ENCODE results near the gene ITGAX. TPM values are rescaled to one million over a fixed set of nuclear protein-coding genes. Genes with fewer than 3 reads are reported as not detected.

ITGAX gene
- total RNA-seq, 1 donor from 2014 or later, result 188 TPM

DNA sequence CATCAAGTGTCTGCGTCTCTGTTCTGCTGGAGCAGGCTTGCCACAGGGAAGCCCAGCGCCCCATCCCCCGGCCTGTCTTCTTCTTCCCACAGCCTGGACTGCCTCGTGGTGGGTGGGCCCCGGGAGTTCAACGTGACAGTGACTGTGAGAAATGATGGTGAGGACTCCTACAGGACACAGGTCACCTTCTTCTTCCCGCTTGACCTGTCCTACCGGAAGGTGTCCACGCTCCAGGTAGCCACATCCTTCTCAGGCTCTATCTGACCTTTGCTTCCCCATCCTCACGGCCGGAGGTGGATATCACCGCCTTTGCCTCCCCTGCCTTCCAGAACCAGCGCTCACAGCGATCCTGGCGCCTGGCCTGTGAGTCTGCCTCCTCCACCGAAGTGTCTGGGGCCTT is 29.8 kb upstream of the ITGAX start:
- ATAC-seq, result no peak
- H3K9me3 ChIP-seq, result peaks cover 10% of the 10 kb centered on the region
- no peak overlapping the region for H3K27ac ChIP-seq
- no peaks in the 10 kb centered on the region for H3K4me1 ChIP-seq
- intact Hi-C loops (cut with DNase I), result no loop called here
- H3K27me3 ChIP-seq (ENCODE audit: low read depth), result peaks cover 11% of the 10 kb centered on the region
- H3K4me3 ChIP-seq, result no peak overlapping the region
- no peaks in the 10 kb centered on the region for H3K36me3 ChIP-seq
- no peak for DNase-seq
- TF ChIP-seq, protein P1, sequence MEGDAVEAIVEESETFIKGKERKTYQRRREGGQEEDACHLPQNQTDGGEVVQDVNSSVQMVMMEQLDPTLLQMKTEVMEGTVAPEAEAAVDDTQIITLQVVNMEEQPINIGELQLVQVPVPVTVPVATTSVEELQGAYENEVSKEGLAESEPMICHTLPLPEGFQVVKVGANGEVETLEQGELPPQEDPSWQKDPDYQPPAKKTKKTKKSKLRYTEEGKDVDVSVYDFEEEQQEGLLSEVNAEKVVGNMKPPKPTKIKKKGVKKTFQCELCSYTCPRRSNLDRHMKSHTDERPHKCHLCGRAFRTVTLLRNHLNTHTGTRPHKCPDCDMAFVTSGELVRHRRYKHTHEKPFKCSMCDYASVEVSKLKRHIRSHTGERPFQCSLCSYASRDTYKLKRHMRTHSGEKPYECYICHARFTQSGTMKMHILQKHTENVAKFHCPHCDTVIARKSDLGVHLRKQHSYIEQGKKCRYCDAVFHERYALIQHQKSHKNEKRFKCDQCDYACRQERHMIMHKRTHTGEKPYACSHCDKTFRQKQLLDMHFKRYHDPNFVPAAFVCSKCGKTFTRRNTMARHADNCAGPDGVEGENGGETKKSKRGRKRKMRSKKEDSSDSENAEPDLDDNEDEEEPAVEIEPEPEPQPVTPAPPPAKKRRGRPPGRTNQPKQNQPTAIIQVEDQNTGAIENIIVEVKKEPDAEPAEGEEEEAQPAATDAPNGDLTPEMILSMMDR (IDR thresholded peaks at IDR 0.05), result no peak

GRCh38 chr16:31327646-31328225 is 27.2 kb upstream of the ITGAX start:
- DNase-seq, result no peak
- Histone ChIP-seq H3K36me3 (no peaks in the 10 kb centered on the region), H3K27ac (no peak overlapping the region), H3K9me3 (peaks cover under 1% of the 10 kb centered on the region), H3K4me3 (no peak overlapping the region), H3K27me3 (ENCODE audit: low read depth) (peaks cover 28% of the 10 kb centered on the region), H3K4me1 (no peaks in the 10 kb centered on the region)
- ATAC-seq, result no peak
- intact Hi-C loops (cut with DNase I), result no loop called here
- TF ChIP-seq, protein P1 (IDR thresholded peaks at IDR 0.05), result no peak

DNA sequence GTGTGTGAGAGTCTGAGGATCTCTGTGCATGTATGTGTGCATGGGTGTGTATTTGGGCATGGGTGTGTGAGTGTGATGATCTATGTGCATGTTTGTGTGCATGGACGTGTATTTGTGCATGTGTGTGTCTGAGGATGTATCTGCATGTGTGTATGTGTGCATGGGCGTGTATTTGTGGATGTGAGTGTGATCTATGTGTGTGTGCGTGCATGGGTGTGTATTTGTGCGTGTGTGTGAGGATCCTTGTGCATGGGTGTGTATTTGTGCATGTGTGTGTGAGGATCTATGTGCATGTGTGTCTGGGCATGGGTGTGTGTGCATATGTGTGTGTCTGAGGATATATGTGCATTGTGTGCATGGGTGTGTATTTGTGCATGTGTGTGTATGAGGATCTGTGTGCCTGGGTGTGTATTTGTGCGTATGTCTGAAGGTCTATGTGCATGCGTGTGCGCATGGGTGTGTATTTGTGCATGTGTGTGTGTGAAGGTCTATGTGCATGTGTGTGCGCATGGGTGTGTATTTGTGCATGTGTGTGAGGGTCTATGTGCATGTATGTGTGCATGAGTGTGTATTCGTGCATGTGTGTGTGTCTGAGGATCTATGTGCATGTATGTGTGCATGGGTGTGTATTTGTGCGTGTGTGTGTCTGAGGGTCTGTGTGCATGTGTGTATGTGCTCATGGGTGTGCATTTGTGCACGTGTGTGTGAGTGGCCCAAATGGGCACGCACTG is 26.5 kb upstream of the ITGAX start:
- Histone ChIP-seq H3K9me3 (no peaks in the 10 kb centered on the region), H3K4me3 (no peak overlapping the region), H3K36me3 (no peaks in the 10 kb centered on the region), H3K27ac (no peak overlapping the region), H3K4me1 (no peaks in the 10 kb centered on the region), H3K27me3 (ENCODE audit: low read depth) (peaks cover 31% of the 10 kb centered on the region)
- DNase-seq (no peak), ATAC-seq (no peak)
- intact Hi-C loops (cut with DNase I), result no loop called here
- TF ChIP-seq, protein P1 (IDR thresholded peaks at IDR 0.05), result no peak

DNA sequence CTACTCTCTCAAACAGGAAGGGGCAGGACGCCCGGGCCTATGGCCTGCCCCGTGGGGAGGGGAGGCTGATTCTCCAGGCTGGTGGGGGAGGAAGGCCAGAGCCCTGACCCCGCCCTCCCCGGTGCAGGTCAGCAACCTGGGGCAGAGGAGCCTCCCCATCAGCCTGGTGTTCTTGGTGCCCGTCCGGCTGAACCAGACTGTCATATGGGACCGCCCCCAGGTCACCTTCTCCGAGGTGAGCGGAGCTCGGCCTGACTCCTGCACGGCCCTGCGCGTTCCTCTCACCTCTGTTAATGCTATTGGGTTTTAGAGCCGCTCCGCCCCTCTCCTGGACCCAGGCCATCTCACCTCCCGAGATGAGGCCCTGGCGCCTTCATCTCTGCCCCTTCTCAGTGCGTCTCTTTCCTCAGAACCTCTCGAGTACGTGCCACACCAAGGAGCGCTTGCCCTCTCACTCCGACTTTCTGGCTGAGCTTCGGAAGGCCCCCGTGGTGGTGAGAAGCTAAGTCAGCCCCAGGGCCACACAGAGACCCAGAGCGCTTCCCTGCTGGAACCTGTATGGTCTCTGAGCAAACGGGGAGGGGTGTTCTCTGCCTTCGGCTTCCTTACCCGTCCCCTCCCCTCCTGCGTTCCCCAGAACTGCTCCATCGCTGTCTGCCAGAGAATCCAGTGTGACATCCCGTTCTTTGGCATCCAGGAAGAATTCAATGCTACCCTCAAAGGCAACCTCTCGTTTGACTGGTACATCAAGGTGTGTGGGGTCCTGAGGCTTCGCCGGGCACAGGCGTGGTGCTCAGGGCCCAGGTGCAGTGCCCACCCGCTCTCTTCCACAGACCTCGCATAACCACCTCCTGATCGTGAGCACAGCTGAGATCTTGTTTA is 25.1 kb upstream of the ITGAX start:
- TF ChIP-seq, protein P1 (IDR thresholded peaks at IDR 0.05), result no peak
- intact Hi-C loops (cut with DNase I), result no loop called here
- no peaks in the 10 kb centered on the region for H3K9me3 ChIP-seq
- H3K36me3 ChIP-seq, result no peaks in the 10 kb centered on the region
- ATAC-seq, result no peak
- no peak for DNase-seq
- H3K27me3 ChIP-seq (ENCODE audit: low read depth), result peaks cover 31% of the 10 kb centered on the region
- no peaks in the 10 kb centered on the region for H3K4me1 ChIP-seq
- H3K27ac ChIP-seq, result no peak overlapping the region
- H3K4me3 ChIP-seq, result no peak overlapping the region

DNA sequence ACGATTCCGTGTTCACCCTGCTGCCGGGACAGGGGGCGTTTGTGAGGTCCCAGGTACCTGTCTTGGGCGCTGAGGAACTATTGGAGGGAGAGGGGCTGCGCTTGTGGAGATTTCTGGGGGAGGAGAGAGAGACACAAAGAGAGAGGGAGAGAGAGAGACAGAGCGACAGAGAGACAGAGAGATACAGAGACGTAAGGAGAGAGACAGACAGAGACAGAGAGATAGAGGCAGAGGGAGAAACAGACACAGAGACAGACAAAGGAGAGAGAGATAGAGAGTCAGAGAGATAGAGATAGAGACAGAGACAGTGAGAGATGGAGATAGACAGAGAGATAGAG is 24.5 kb upstream of the ITGAX start:
- DNase-seq, result no peak
- TF ChIP-seq, protein P1 (IDR thresholded peaks at IDR 0.05), result no peak
- Histone ChIP-seq H3K27ac (no peak overlapping the region), H3K27me3 (ENCODE audit: low read depth) (peaks cover 31% of the 10 kb centered on the region), H3K4me3 (no peak overlapping the region), H3K36me3 (no peaks in the 10 kb centered on the region), H3K9me3 (no peaks in the 10 kb centered on the region), H3K4me1 (no peaks in the 10 kb centered on the region)
- no peak for ATAC-seq
- intact Hi-C loops (cut with DNase I), result no loop called here
